T-helper 1 cell treated with Interleukin-12 subunit alpha and Interleukin-12 subunit beta and Interleukin-4 antibody, amounts not matched to agents 30 μg/mL and 1 μg/mL, for 36 hours (primary cell): ENCODE results near the gene FAM236A.
"Not testable (repeated sequence)": the region's sequence is repeated elsewhere in the genome, so short reads cannot be mapped to it uniquely, and the experiment has no call there.

Experiments
- H3K27ac Mint-ChIP-seq: one replicate; pipeline ENCODE4 v1.8.0; 2021; ENCODE audit warnings: mild to moderate bottlenecking, mixed read lengths
- H3K27me3 Mint-ChIP-seq: one replicate; pipeline ENCODE4 v1.8.0; 2021; ENCODE audit warnings: low read depth, mixed read lengths
- H3K36me3 Mint-ChIP-seq: one replicate; pipeline ENCODE4 v1.8.0; 2021; ENCODE audit warnings: low read depth, mixed read lengths
- H3K4me1 Mint-ChIP-seq: one replicate; pipeline ENCODE4 v1.8.0; 2021; ENCODE audit warnings: low read depth, mixed read lengths
- H3K4me3 Mint-ChIP-seq: one replicate; pipeline ENCODE4 v1.8.0; 2021; ENCODE audit warnings: mild to moderate bottlenecking, moderate library complexity, mixed read lengths
- H3K9me3 Mint-ChIP-seq: one replicate; pipeline ENCODE4 v1.8.0; 2021; ENCODE audit warnings: mixed read lengths

Gene FAM236A

GRCh38 chrX:72937906-72938305 lies at the start of gene FAM236A:
Gene FAM236A, plus strand, starts transcription at chrX:72938206. Its CDS starts 57 bp downstream, at chrX:72938263.
- not testable (repeated sequence) for H3K4me1 Mint-ChIP-seq, H3K9me3 Mint-ChIP-seq, H3K36me3 Mint-ChIP-seq, H3K4me3 Mint-ChIP-seq, H3K27ac Mint-ChIP-seq, H3K27me3 Mint-ChIP-seq

GRCh38 chrX:72889740-72890139 lies 48.3 kb upstream of the FAM236A start:
- H3K36me3 Mint-ChIP-seq, H3K4me3 Mint-ChIP-seq, H3K9me3 Mint-ChIP-seq, H3K4me1 Mint-ChIP-seq, H3K27me3 Mint-ChIP-seq, H3K27ac Mint-ChIP-seq: not testable (repeated sequence)

GRCh38 chrX:72912315-72912714 lies 25.7 kb upstream of the FAM236A start, which contains the start of gene FAM236C:
Gene FAM236C, plus strand, starts transcription at chrX:72912615. Its CDS starts 100 bp downstream, at chrX:72912715.
- H3K9me3 Mint-ChIP-seq, H3K4me1 Mint-ChIP-seq, H3K36me3 Mint-ChIP-seq, H3K27ac Mint-ChIP-seq, H3K27me3 Mint-ChIP-seq, H3K4me3 Mint-ChIP-seq: not testable (repeated sequence)

- H3K4me1 Mint-ChIP-seq, H3K4me3 Mint-ChIP-seq, H3K36me3 Mint-ChIP-seq, H3K27ac Mint-ChIP-seq, H3K27me3 Mint-ChIP-seq, H3K9me3 Mint-ChIP-seq: not testable (repeated sequence)
Observed at GRCh38 chrX:72916096-72916495, 21.9 kb upstream of the FAM236A start.

GRCh38 chrX:72932283-72932682 lies 5.7 kb upstream of the FAM236A start:
- not testable (repeated sequence) for H3K4me1 Mint-ChIP-seq, H3K27ac Mint-ChIP-seq, H3K27me3 Mint-ChIP-seq, H3K4me3 Mint-ChIP-seq, H3K36me3 Mint-ChIP-seq, H3K9me3 Mint-ChIP-seq

GRCh38 chrX:72936455-72936854 lies 1.6 kb upstream of the FAM236A start:
- not testable (repeated sequence) for H3K4me3 Mint-ChIP-seq, H3K36me3 Mint-ChIP-seq, H3K27me3 Mint-ChIP-seq, H3K27ac Mint-ChIP-seq, H3K9me3 Mint-ChIP-seq, H3K4me1 Mint-ChIP-seq

- H3K36me3 Mint-ChIP-seq, H3K9me3 Mint-ChIP-seq, H3K4me1 Mint-ChIP-seq, H3K4me3 Mint-ChIP-seq, H3K27me3 Mint-ChIP-seq, H3K27ac Mint-ChIP-seq: not testable (repeated sequence)
Observed at GRCh38 chrX:72936882-72937455, 1.0 kb upstream of the FAM236A start.

- H3K27me3 Mint-ChIP-seq, H3K4me1 Mint-ChIP-seq, H3K9me3 Mint-ChIP-seq, H3K4me3 Mint-ChIP-seq, H3K36me3 Mint-ChIP-seq, H3K27ac Mint-ChIP-seq: not testable (repeated sequence)
Observed at GRCh38 chrX:72942272-72942671, 4.3 kb downstream of the FAM236A start.

GRCh38 chrX:72943035-72943818 lies 5.2 kb downstream of the FAM236A start:
- H3K36me3 Mint-ChIP-seq, H3K4me1 Mint-ChIP-seq, H3K27ac Mint-ChIP-seq, H3K4me3 Mint-ChIP-seq, H3K9me3 Mint-ChIP-seq, H3K27me3 Mint-ChIP-seq: not testable (repeated sequence)

- H3K36me3 Mint-ChIP-seq, H3K9me3 Mint-ChIP-seq, H3K4me1 Mint-ChIP-seq, H3K27me3 Mint-ChIP-seq, H3K4me3 Mint-ChIP-seq, H3K27ac Mint-ChIP-seq: not testable (repeated sequence)
Observed at GRCh38 chrX:72943819-72944169, 5.8 kb downstream of the FAM236A start, which contains the start of gene DMRTC1. Gene DMRTC1, minus strand, starts transcription at chrX:72943837. Its CDS starts 68,143 bp downstream, at chrX:72875694.

- not testable (repeated sequence) for H3K4me3 Mint-ChIP-seq, H3K36me3 Mint-ChIP-seq
Observed at GRCh38 chrX:72959971-72960370, 22.0 kb downstream of the FAM236A start.

GRCh38 chrX:72971859-72972258 lies 33.9 kb downstream of the FAM236A start:
- not testable (repeated sequence) for H3K27me3 Mint-ChIP-seq, H3K9me3 Mint-ChIP-seq, H3K27ac Mint-ChIP-seq, H3K36me3 Mint-ChIP-seq, H3K4me3 Mint-ChIP-seq, H3K4me1 Mint-ChIP-seq

More at GRCh38 chrX:72959971-72960370, 22.0 kb downstream of the FAM236A start:
- H3K27ac Mint-ChIP-seq, H3K9me3 Mint-ChIP-seq, H3K27me3 Mint-ChIP-seq, H3K4me1 Mint-ChIP-seq: not testable (repeated sequence)

- H3K27me3 Mint-ChIP-seq: not testable (repeated sequence)
Observed at GRCh38 chrX:72974885-72975284, 36.9 kb downstream of the FAM236A start.

GRCh38 chrX:72980894-72981469 lies 43.0 kb downstream of the FAM236A start:
- H3K36me3 Mint-ChIP-seq, H3K27ac Mint-ChIP-seq, H3K27me3 Mint-ChIP-seq, H3K4me1 Mint-ChIP-seq, H3K9me3 Mint-ChIP-seq, H3K4me3 Mint-ChIP-seq: not testable (repeated sequence)

More at GRCh38 chrX:72974885-72975284, 36.9 kb downstream of the FAM236A start:
- not testable (repeated sequence) for H3K4me3 Mint-ChIP-seq, H3K4me1 Mint-ChIP-seq, H3K36me3 Mint-ChIP-seq, H3K9me3 Mint-ChIP-seq, H3K27ac Mint-ChIP-seq
